GM19025 (cell line): ENCODE measurements around the gene PRAMEF25.
"Not testable (repeated sequence)": the region's sequence is repeated elsewhere in the genome, so short reads cannot be mapped to it uniquely, and the experiment has no call there.

Source experiments
- ATAC-seq: cut with Tn5 transposase; IDR thresholded peaks from one replicate; pipeline ENCODE4 v1.9.1; 2021; ENCODE audit warnings: mild to moderate bottlenecking, low read depth, moderate library complexity; ENCODE audit not compliant: unreplicated experiment

Gene PRAMEF25

DNA sequence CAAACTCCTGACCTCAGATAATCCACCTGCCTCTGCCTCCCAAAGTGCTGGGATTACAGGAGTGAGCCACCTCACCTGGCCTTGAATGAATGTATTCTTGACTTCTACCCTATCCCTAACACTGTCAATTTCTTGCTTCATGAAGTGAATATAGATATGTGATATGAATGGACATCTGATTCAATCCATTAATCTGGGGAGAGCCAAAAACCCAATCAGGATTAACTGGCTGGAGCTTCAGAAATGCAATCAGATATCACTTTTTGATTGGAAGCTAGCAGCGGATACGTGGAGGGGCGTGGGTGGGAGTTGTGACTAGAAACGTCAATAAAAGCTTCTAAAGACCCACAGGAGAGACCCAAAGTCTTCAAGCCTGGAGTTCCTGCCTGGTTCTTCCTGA lies at the start of gene PRAMEF25:
Gene PRAMEF25 (plus strand): TSS at position 301 of the 400 bp plus-strand sequence. CDS start 2,920 bp downstream, outside the sequence.
- ATAC-seq, result not testable (repeated sequence)

DNA sequence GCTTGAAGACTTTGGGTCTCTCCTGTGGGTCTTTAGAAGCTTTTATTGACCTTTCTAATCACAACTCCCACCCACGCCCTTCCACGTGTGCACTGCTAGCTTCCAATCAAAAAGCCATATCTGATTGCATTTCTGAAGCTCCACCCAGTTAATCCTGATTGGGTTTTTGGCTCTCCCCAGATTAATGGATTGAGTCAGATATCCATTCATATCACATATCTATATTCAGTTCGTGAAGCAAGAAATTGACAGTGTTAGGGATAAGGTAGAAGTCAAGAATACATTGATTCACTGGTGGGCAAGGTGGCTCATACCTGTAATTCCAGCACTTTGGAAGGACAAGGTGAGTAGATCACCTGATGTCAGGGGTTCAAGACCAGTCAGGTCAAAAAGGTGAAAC lies 14.1 kb upstream of the PRAMEF25 start, which contains the start of gene PRAMEF27:
Gene PRAMEF27 (minus strand): TSS at position 101 of the 400 bp plus-strand sequence. CDS start 2,916 bp downstream, outside the sequence.
- not testable (repeated sequence) for ATAC-seq

DNA sequence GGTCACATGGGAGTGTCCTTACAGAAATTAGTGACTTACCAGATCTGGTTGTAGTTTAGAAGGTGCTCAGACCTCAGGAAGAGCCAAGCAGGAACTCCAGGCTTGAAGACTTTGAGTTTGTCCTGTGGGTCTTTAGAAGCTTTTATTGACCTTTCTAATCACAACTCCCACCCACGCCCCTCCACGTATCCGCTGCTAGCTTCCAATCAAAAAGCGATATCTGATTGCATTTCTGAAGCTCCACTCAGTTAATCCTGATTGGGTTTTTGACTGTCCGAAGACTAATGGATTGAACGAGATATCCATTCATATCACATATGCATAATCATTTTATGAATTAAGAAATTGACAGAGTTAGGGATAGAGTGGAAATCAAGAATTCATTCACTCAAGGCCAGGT lies 46.2 kb downstream of the PRAMEF25 start, which contains the start of gene HNRNPCL2:
Gene HNRNPCL2 (minus strand): TSS at position 101 of the 400 bp plus-strand sequence. CDS start 454 bp downstream, outside the sequence.
- not testable (repeated sequence) for ATAC-seq
